CD14-positive monocyte (primary cell): ENCODE measurements around the gene TFR2. TPM values are rescaled to one million over a fixed set of nuclear protein-coding genes. Genes with fewer than 3 reads are reported as not detected.

ENCODE experiments used
- DNase-seq, 3 donors: peaks; one replicate each; pipeline ENCODE4 v3.0.0-alpha.2; 2011 to 2022
- H2AFZ ChIP-seq: 2 replicates; pipeline ENCODE4 v1.6.0; 2012; ENCODE audit warnings: mild to moderate bottlenecking, low read depth, low read length, inconsistent platforms; ENCODE audit not compliant: insufficient read depth, poor library complexity, severe bottlenecking
- H3K27ac ChIP-seq, 2 donors: 1 replicate in 1 of 2; 2 replicates in 1 of 2; pipeline ENCODE4 v1.5.1; 2012 to 2013; ENCODE audit warnings: low read length in 2 of 2, control low read depth in 1 of 2, inconsistent platforms in 1 of 2, low read depth in 1 of 2, mild to moderate bottlenecking in 1 of 2
- H3K27me3 ChIP-seq, 2 donors: one replicate each; pipeline versions ENCODE4 v1.6.0 to v1.6.1; 2011 to 2013; ENCODE audit warnings: low read length in 2 of 2; ENCODE audit not compliant: control insufficient read depth in 2 of 2, insufficient read depth in 2 of 2
- H3K36me3 ChIP-seq, 2 donors: replicated peaks in 1 of 2; 1 replicate in 1 of 2; 2 replicates in 1 of 2; pipeline versions ENCODE4 v1.5.1 to v1.6.1; 2012 to 2013; ENCODE audit warnings: low read length in 2 of 2, control low read depth in 1 of 2, inconsistent platforms in 1 of 2, mild to moderate bottlenecking in 1 of 2; ENCODE audit not compliant: insufficient read depth in 2 of 2, control insufficient read depth in 1 of 2
- H3K4me1 ChIP-seq, 2 donors: 1 replicate in 1 of 2; 2 replicates in 1 of 2; pipeline versions ENCODE4 v1.5.1 to v1.6.1; 2012 to 2013; ENCODE audit warnings: low read length in 2 of 2, control low read depth in 1 of 2, inconsistent platforms in 1 of 2, mild to moderate bottlenecking in 1 of 2, moderate library complexity in 1 of 2; ENCODE audit not compliant: insufficient read depth in 2 of 2, control insufficient read depth in 1 of 2
- H3K4me2 ChIP-seq: replicated peaks from 2 replicates; pipeline ENCODE3; 2012; ENCODE audit warnings: low read length, moderate library complexity, mild to moderate bottlenecking; ENCODE audit not compliant: poor library complexity, severe bottlenecking; ENCODE audit errors: extremely low read depth
- H3K4me3 ChIP-seq, 3 experiments: fragments of 200-600 bp in 1 of 3; sonication (generic) in 1 of 3; replicated peaks in 1 of 3; 1 replicate in 2 of 3; 2 replicates in 1 of 3; pipeline ENCODE4 v1.5.1; 2011 to 2013; ENCODE audit warnings: low read length in 3 of 3, mild to moderate bottlenecking in 3 of 3, control low read depth in 2 of 3, low read depth in 2 of 3, inconsistent platforms in 1 of 3, moderate library complexity in 1 of 3
- H3K79me2 ChIP-seq: 2 replicates; pipeline ENCODE4 v1.6.0; 2012; ENCODE audit warnings: mild to moderate bottlenecking, control low read depth, inconsistent platforms, low read length, moderate library complexity; ENCODE audit not compliant: insufficient read depth
- H3K9ac ChIP-seq: 2 replicates; pipeline ENCODE4 v1.6.0; 2017; ENCODE audit warnings: low read length, mild to moderate bottlenecking; ENCODE audit not compliant: insufficient read depth, poor library complexity, severe bottlenecking
- H3K9me3 ChIP-seq, 2 donors: replicated peaks in 1 of 2; 1 replicate in 1 of 2; 2 replicates in 1 of 2; pipeline versions ENCODE4 v1.5.1 to v1.6.1; 2012 to 2013; ENCODE audit warnings: low read length in 2 of 2, control low read depth in 1 of 2; ENCODE audit not compliant: control insufficient read depth in 1 of 2, insufficient read depth in 1 of 2
- H4K20me1 ChIP-seq: 2 replicates; pipeline ENCODE4 v1.6.0; 2012; ENCODE audit warnings: mild to moderate bottlenecking, low read length, control low read depth, moderate library complexity; ENCODE audit not compliant: insufficient read depth
- H3K27ac Mint-ChIP-seq, 7 donors: one replicate each; pipeline ENCODE4 v1.8.0; 2020; ENCODE audit warnings: mild to moderate bottlenecking in 7 of 7, mixed read lengths in 7 of 7, moderate library complexity in 6 of 7, inconsistent platforms in 2 of 7
- H3K27me3 Mint-ChIP-seq, 3 donors: one replicate each; pipeline ENCODE4 v1.8.0; 2021 to 2022; ENCODE audit warnings: low read depth in 3 of 3, mild to moderate bottlenecking in 3 of 3, mixed read lengths in 3 of 3, moderate library complexity in 3 of 3, inconsistent platforms in 1 of 3
- H3K36me3 Mint-ChIP-seq, 2 donors: one replicate each; pipeline ENCODE4 v1.8.0; 2020; ENCODE audit warnings: mixed read lengths in 2 of 2, inconsistent platforms in 1 of 2, mild to moderate bottlenecking in 1 of 2
- H3K4me1 Mint-ChIP-seq: one replicate; pipeline ENCODE4 v1.8.0; 2020; ENCODE audit warnings: mild to moderate bottlenecking, mixed read lengths
- H3K4me3 Mint-ChIP-seq, 2 donors: one replicate each; pipeline ENCODE4 v1.8.0; 2020; ENCODE audit warnings: mild to moderate bottlenecking in 2 of 2, mixed read lengths in 2 of 2, moderate library complexity in 1 of 2
- H3K9me3 Mint-ChIP-seq, 7 donors: one replicate each; pipeline ENCODE4 v1.8.0; 2020 to 2022; ENCODE audit warnings: mixed read lengths in 7 of 7, mild to moderate bottlenecking in 6 of 7, moderate library complexity in 6 of 7, inconsistent platforms in 2 of 7
- WGBS: methylation state at CpG from one replicate; pipeline ENCODE4 v1.1.5; 2013; ENCODE audit warnings: missing lambda C conversion rate; ENCODE audit not compliant: insufficient coverage; 5-methylcytosine and 5-hydroxymethylcytosine counted together
- intact Hi-C, 2 donors: fragments of 100-400 bp; cut with micrococcal nuclease; formaldehyde crosslinking; loops; one replicate each; pipeline versions ENCODE4 v1.15.0 to v1.15.1; 2023
- polyA plus RNA-seq, 3 donors: library from polyadenylated mRNA; depleted of rRNA in 1 of 3; unstranded in 2 of 3; stranded (reverse) in 1 of 3; fragments of 300-500 nt in 2 of 3; fragments of >200 nt in 1 of 3; fragmentation: Illumina TruSeq in 2 of 3; gene quantifications; 1 replicate in 2 of 3; 2 replicates in 1 of 3; pipeline ENCODE4 v1.2.3, GENCODE V29; 2012 to 2021
- TF ChIP-seq, protein P1 (sequence below): fragments of 200-600 bp; IDR thresholded peaks from one replicate; pipeline ENCODE4 v1.8.0; 2022; ENCODE audit warnings: antibody characterized with exemption, mild to moderate bottlenecking

Gene TFR2
- polyA plus RNA-seq, 3 donors: 0.79 to 1.4 TPM; not detected in 1

DNA sequence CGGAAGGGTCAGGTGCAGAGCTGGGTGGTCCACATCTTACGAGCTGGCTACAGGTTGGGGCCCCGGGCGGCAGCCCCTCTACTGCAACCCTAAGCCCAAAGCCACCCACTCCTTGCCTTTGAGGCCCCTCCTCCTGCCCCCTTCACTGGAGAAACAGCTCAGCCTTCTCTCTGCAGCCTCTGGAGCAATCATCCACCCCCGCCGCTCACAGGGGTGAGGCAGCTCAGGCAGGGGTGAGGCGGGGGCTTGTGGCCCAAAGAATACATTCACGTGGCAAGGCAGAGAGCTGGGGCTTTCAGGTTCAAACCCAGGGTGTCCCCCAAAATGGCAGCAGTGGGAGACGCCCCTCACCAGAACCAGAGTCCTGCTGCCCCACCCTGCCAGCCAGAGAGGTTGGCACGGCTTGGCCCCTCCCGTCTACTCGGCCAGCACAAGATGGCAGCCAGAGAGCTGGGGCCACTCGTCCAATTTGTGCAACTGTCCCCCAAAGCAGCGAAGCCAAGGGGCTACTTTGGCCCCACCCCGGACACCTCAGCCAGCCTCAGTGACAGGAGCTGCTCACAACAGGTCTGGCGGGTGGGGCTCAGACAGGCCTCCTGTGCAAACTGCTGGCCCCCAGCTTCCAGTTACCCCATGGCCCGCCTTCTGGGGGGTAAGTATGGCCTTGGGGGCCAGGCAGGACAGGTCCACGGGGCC, 39.4 kb upstream of the TFR2 start:
- Histone ChIP-seq H3K4me3 (no peak overlapping the region), H3K79me2 (peaks cover 27% of the 10 kb centered on the region), H3K9ac (no peak overlapping the region), H3K27ac (peak overlapping the region; percentile 49 to 54), H3K4me2 (peak overlapping the region; percentile 1), H4K20me1 (peaks cover 99% of the 10 kb centered on the region), H2AFZ (no peak overlapping the region), H3K4me1 (peaks cover 48 to 52% of the 10 kb centered on the region in 2 donors), H3K27me3 (no peaks in the 10 kb centered on the region), H3K9me3 (no peaks in the 10 kb centered on the region), H3K36me3 (peaks cover 83 to 87% of the 10 kb centered on the region in 2 donors)
- Mint-ChIP-seq H3K27me3 (peaks cover 0 to 2% (median 0%) of the 10 kb centered on the region in 3 donors), H3K27ac (peak overlapping the region; percentile 37 to 90 (median 80)), H3K4me1 (peaks cover 38% of the 10 kb centered on the region), H3K36me3 (peaks cover 44 to 81% of the 10 kb centered on the region in 2 donors), H3K4me3 (no peak overlapping the region), H3K9me3 (peaks cover 0 to 1% (median 0%) of the 10 kb centered on the region in 7 donors)
- TF ChIP-seq, protein P1, sequence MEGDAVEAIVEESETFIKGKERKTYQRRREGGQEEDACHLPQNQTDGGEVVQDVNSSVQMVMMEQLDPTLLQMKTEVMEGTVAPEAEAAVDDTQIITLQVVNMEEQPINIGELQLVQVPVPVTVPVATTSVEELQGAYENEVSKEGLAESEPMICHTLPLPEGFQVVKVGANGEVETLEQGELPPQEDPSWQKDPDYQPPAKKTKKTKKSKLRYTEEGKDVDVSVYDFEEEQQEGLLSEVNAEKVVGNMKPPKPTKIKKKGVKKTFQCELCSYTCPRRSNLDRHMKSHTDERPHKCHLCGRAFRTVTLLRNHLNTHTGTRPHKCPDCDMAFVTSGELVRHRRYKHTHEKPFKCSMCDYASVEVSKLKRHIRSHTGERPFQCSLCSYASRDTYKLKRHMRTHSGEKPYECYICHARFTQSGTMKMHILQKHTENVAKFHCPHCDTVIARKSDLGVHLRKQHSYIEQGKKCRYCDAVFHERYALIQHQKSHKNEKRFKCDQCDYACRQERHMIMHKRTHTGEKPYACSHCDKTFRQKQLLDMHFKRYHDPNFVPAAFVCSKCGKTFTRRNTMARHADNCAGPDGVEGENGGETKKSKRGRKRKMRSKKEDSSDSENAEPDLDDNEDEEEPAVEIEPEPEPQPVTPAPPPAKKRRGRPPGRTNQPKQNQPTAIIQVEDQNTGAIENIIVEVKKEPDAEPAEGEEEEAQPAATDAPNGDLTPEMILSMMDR: no peak
- WGBS: 84% methylated on average over 14 of the region's 18 CpGs
- peak in 1 of 3 donors; percentile 3 for DNase-seq
- intact Hi-C loops: no loop called here

DNA sequence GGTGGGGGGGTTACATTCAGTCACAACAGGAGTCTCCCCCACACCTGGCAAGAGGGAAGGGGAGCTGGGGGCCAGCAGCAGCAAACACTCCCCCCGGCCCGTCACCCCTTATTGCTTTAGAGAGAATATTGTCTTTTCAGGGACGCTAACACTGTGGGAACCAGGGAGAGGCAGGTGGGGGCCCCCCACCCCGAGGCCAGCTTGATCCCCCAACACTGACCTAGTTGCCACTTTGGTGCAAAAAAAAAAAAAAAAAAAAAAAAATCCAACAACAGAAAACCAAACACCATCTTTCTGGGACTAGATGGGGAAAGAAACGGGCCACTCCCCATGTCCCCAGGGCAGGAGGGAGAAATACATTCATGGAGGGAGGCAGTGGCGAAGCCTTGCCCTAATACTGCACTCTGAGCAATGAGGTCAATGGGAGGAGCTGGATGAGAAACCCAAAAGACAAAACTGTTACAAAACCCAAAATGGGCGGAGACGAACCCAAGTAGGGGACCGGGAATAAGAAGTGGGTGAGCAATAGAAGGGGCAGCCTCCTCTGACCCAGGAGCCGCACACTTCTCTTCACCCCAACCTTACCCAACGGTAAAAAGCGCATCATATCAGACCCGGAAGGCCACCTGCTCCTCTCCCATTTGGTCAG, 38.7 kb upstream of the TFR2 start:
- peak; percentile 59 to 69 (median 63) for DNase-seq
- Mint-ChIP-seq H3K9me3 (peaks cover 0 to 1% (median 0%) of the 10 kb centered on the region in 7 donors), H3K36me3 (peaks cover 37 to 75% of the 10 kb centered on the region in 2 donors), H3K4me3 (peak overlapping the region in 1 of 2 donors; percentile 50), H3K27ac (peak overlapping the region; percentile 41 to 92 (median 83)), H3K27me3 (peaks cover 0 to 2% (median 0%) of the 10 kb centered on the region in 3 donors), H3K4me1 (peaks cover 38% of the 10 kb centered on the region)
- WGBS: 71% methylated on average over 4 of the region's 13 CpGs
- Histone ChIP-seq H3K27me3 (no peaks in the 10 kb centered on the region), H3K9me3 (no peaks in the 10 kb centered on the region), H4K20me1 (peaks cover 92% of the 10 kb centered on the region), H3K4me1 (peaks cover 48 to 52% of the 10 kb centered on the region in 2 donors), H3K9ac (no peak overlapping the region), H3K36me3 (peaks cover 76 to 81% of the 10 kb centered on the region in 2 donors), H3K4me3 (no peak overlapping the region), H3K27ac (peak overlapping the region; percentile 49 to 54), H3K79me2 (peaks cover 34% of the 10 kb centered on the region), H3K4me2 (peak overlapping the region; percentile 1), H2AFZ (no peak overlapping the region)
- TF ChIP-seq, protein P1: no peak
- intact Hi-C loops: loop anchor here in 1 of 2 donors (10.0 kb wide), 2 partner anchors 245 to 555 kb away; partner anchors contain the start of genes MBLAC1 and PPP1R35
